DMS 273 (cell line): Measurements from ENCODE around the gene SIK1.
"Not testable (repeated sequence)": the region's sequence is repeated elsewhere in the genome, so short reads cannot be mapped to it uniquely, and the experiment has no call there.

Experiments used
- DNase-seq: peaks from one replicate; lab custom pipeline; 2025; ENCODE audit not compliant: unreplicated experiment; lab: John Stamatoyannopoulos, UW

The SIK1 gene

GRCh38 chr21:43440835-43441727 lies 14.2 kb upstream of the SIK1 start:
- not testable (repeated sequence) for DNase-seq

GRCh38 chr21:43439316-43440075 lies 12.6 kb upstream of the SIK1 start:
- not testable (repeated sequence) for DNase-seq

- not testable (repeated sequence) for DNase-seq
These were observed 9.3 kb upstream of the SIK1 start for GRCh38 chr21:43436272-43436671.

GRCh38 chr21:43433340-43434136 lies 6.6 kb upstream of the SIK1 start:
- not testable (repeated sequence) for DNase-seq

- DNase-seq: not testable (repeated sequence)
These were observed 4.0 kb upstream of the SIK1 start for GRCh38 chr21:43430830-43431416.

- not testable (repeated sequence) for DNase-seq
These were observed 2.0 kb upstream of the SIK1 start for GRCh38 chr21:43428964-43429363.

- DNase-seq: not testable (repeated sequence)
These were observed 270 bp upstream of the SIK1 start for GRCh38 chr21:43427242-43427559.

GRCh38 chr21:43426004-43426403 lies 927 bp downstream of the SIK1 start:
- DNase-seq: not testable (repeated sequence)

- not testable (repeated sequence) for DNase-seq
These were observed 7.5 kb downstream of the SIK1 start for GRCh38 chr21:43419475-43419874.

GRCh38 chr21:43414576-43414975 lies 12.4 kb downstream of the SIK1 start:
- not testable (repeated sequence) for DNase-seq

- not testable (repeated sequence) for DNase-seq
These were observed 14.7 kb downstream of the SIK1 start for GRCh38 chr21:43412020-43412788.

GRCh38 chr21:43410456-43411068 lies 16.4 kb downstream of the SIK1 start:
- not testable (repeated sequence) for DNase-seq

- not testable (repeated sequence) for DNase-seq
These were observed 19.8 kb downstream of the SIK1 start for GRCh38 chr21:43407139-43407538.

GRCh38 chr21:43404450-43404849 lies 22.5 kb downstream of the SIK1 start:
- not testable (repeated sequence) for DNase-seq

- not testable (repeated sequence) for DNase-seq
These were observed 23.1 kb downstream of the SIK1 start for GRCh38 chr21:43403651-43404430.

GRCh38 chr21:43401125-43401524 lies 25.8 kb downstream of the SIK1 start:
- DNase-seq: not testable (repeated sequence)

- DNase-seq: not testable (repeated sequence)
These were observed 27.3 kb downstream of the SIK1 start for GRCh38 chr21:43399595-43400015.

- not testable (repeated sequence) for DNase-seq
These were observed 27.8 kb downstream of the SIK1 start for GRCh38 chr21:43399136-43399535.

GRCh38 chr21:43398533-43398932 lies 28.4 kb downstream of the SIK1 start:
- not testable (repeated sequence) for DNase-seq
